ENCODE measurements around the gene ISLR.

- TF ChIP-seq CTCF (IDR thresholded peaks at IDR 0.05; ENCODE audit: insufficient read depth, low read length) (no peak), POLR2AphosphoS5 (IDR thresholded peaks at IDR 0.05; ENCODE audit: low read depth) (no peak), GABPA (IDR thresholded peaks at IDR 0.05; ENCODE audit: low read depth) (no peak), REST (IDR thresholded peaks at IDR 0.05; ENCODE audit: insufficient replicate concordance, low read depth) (no peak)
Measured at GRCh38 chr15:74199297-74199652, 25.8 kb downstream of the ISLR start.

Data from HL-60 (cell line).